Measurements from ENCODE around the gene MBP. TPM values are rescaled to one million over a fixed set of nuclear protein-coding genes. Genes with fewer than 3 reads are reported as not detected.

Gene MBP
- total and polyA plus RNA-seq, 2 experiments from 2014 or later = 18.4 to 22.9 TPM

- no peak overlapping the region for H3K4me2 ChIP-seq
- H3K79me2 ChIP-seq (replicated peaks; ENCODE audit: insufficient read depth) = no peaks in the 10 kb centered on the region
- H2AFZ ChIP-seq = peak overlapping the region; percentile 64; the same call in 1 of the 2 replicates
- peaks cover 7% of the 10 kb centered on the region for H3K27me3 Mint-ChIP-seq (ENCODE audit: insufficient read depth, low read depth, poor library complexity)
- no peak overlapping the region for H3K4me3 Mint-ChIP-seq
- no peaks in the 10 kb centered on the region for H3F3A ChIP-seq (replicated peaks; ENCODE audit: low read depth)
- H4K20me1 ChIP-seq (replicated peaks; ENCODE audit: insufficient read depth) = no peaks in the 10 kb centered on the region
- no peak for TF ChIP-seq JUNB (IDR thresholded peaks at IDR 0.05; ENCODE audit: unreplicated experiment)
- no peak for TF ChIP-seq NANOG (IDR thresholded peaks at IDR 0.05; ENCODE audit: borderline replicate concordance)
- TF ChIP-seq CREB1 (CRISPR knock-in tag; IDR thresholded peaks at IDR 0.05; ENCODE audit: low read depth) = no peak
- H3K4me3 ChIP-seq = no peak overlapping the region
- H3K36me3 ChIP-seq (ENCODE audit: insufficient read depth) = no peaks in the 10 kb centered on the region
- H3K36me3 Mint-ChIP-seq (ENCODE audit: low read depth) = peaks cover 14% of the 10 kb centered on the region; the same call in 2 of the 3 replicates
- H3K9me2 ChIP-seq (ENCODE audit: insufficient read depth) = no peaks in the 10 kb centered on the region; the same call in 1 of the 2 replicates
- H3K4me1 Mint-ChIP-seq = peaks cover 59% of the 10 kb centered on the region
- DNase-seq (ENCODE audit: low spot score) = no peak
- H3K9me3 Mint-ChIP-seq = peaks cover 21% of the 10 kb centered on the region; the same call in 2 of the 3 replicates
- ATAC-seq = no peak
- no peaks in the 10 kb centered on the region for H3K27me3 ChIP-seq (ENCODE audit: insufficient read depth)
- H3K27ac Mint-ChIP-seq = no peak overlapping the region
- H3K27ac ChIP-seq (ENCODE audit: low read depth) = no peak overlapping the region
- H3K4me1 ChIP-seq (ENCODE audit: insufficient read depth) = peaks cover 25% of the 10 kb centered on the region
Measured at GRCh38 chr18:77161961-77162360, 29.4 kb upstream of the MBP start.

GRCh38 chr18:77161383-77161782 is 28.8 kb upstream of the MBP start:
- Histone ChIP-seq H3K9me2 (ENCODE audit: insufficient read depth) (no peaks in the 10 kb centered on the region; the same call in 1 of the 2 replicates), H3K4me1 (ENCODE audit: insufficient read depth) (peaks cover 25% of the 10 kb centered on the region), H2AFZ (peak overlapping the region; percentile 9; the same call in 1 of the 2 replicates), H3K27me3 (ENCODE audit: insufficient read depth) (no peaks in the 10 kb centered on the region), H4K20me1 (replicated peaks; ENCODE audit: insufficient read depth) (no peaks in the 10 kb centered on the region), H3K4me3 (no peak overlapping the region), H3K79me2 (replicated peaks; ENCODE audit: insufficient read depth) (no peaks in the 10 kb centered on the region), H3F3A (replicated peaks; ENCODE audit: low read depth) (no peaks in the 10 kb centered on the region), H3K4me2 (peak overlapping the region; percentile 64; the same call in 1 of the 2 replicates), H3K36me3 (ENCODE audit: insufficient read depth) (no peaks in the 10 kb centered on the region), H3K27ac (ENCODE audit: low read depth) (no peak overlapping the region)
- DNase-seq (ENCODE audit: low spot score) (no peak), ATAC-seq (no peak)
- Mint-ChIP-seq H3K27me3 (ENCODE audit: insufficient read depth, low read depth, poor library complexity) (peaks cover 5% of the 10 kb centered on the region), H3K4me1 (peaks cover 54% of the 10 kb centered on the region), H3K27ac (no peak overlapping the region), H3K9me3 (peaks cover 21% of the 10 kb centered on the region; the same call in 2 of the 3 replicates), H3K4me3 (no peak overlapping the region), H3K36me3 (ENCODE audit: low read depth) (peaks cover 14% of the 10 kb centered on the region; the same call in 2 of the 3 replicates)
- TF ChIP-seq EZH2phosphoT487 (IDR thresholded peaks at IDR 0.05; ENCODE audit: unreplicated experiment) = no peak
- no peak for TF ChIP-seq STAT1 (IDR thresholded peaks at IDR 0.05; ENCODE audit: unreplicated experiment)
- no peak for TF ChIP-seq CTCF (conservative IDR thresholded peaks at IDR 0.05; ENCODE audit: low read depth in 2 of 2)
- no peak for TF ChIP-seq ETS1 (IDR thresholded peaks at IDR 0.05)
- no peak for TF ChIP-seq POLR2AphosphoS5 (IDR thresholded peaks at IDR 0.05; ENCODE audit: low read depth)
- TF ChIP-seq ZNF462 (CRISPR knock-in tag; IDR thresholded peaks at IDR 0.05) = no peak
- no peak for TF ChIP-seq ZNF331 (CRISPR knock-in tag; IDR thresholded peaks at IDR 0.05; ENCODE audit: low read depth)
- no peak for TF ChIP-seq JUNB (IDR thresholded peaks at IDR 0.05; ENCODE audit: unreplicated experiment)
- TF ChIP-seq ZNF114 (CRISPR knock-in tag; IDR thresholded peaks at IDR 0.05) = no peak
- TF ChIP-seq EZH2 (IDR thresholded peaks at IDR 0.05; ENCODE audit: low read depth, unreplicated experiment) = no peak

Data from GM23338 (cell line).